ENCODE results near the gene PDGFD. TPM values are rescaled to one million over a fixed set of nuclear protein-coding genes. Genes with fewer than 3 reads are reported as not detected.

Gene PDGFD
- total RNA-seq, 2 experiments from 2014 or later = 0.20 TPM; not detected in 1

DNA sequence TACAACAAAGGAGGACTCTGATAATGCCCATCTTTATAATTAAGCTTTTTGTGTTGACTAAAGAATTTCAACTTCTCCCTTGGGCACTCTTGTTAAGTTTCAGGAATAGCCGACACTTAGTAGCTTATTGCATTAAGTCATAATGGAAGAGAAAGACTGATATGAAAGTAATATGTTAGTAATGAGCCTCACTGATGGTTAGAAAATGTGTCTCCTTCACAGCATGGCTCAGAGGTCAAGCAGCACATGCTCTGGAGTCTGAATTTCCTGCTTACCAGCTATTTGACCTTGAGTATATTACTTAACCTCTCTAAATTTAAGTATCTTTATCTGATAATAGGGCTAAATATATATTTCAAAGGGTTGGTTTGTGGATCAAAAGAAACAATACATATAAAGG is 39.0 kb downstream of the PDGFD start:
- no peak for ATAC-seq
- intact Hi-C loops (cut with micrococcal nuclease) = no loop called here
- no peaks in the 10 kb centered on the region for H3K4me1 Mint-ChIP-seq (ENCODE audit: low read depth)
- H3K27ac Mint-ChIP-seq = no peak overlapping the region
- ChIA-PET POLR2A (no interaction called here), CTCF (no interaction called here)
- DNase-seq = no peak
- no peak overlapping the region for H3K4me3 Mint-ChIP-seq
- H3K36me3 Mint-ChIP-seq (ENCODE audit: low read depth) = no peaks in the 10 kb centered on the region
- TF ChIP-seq, protein P1, sequence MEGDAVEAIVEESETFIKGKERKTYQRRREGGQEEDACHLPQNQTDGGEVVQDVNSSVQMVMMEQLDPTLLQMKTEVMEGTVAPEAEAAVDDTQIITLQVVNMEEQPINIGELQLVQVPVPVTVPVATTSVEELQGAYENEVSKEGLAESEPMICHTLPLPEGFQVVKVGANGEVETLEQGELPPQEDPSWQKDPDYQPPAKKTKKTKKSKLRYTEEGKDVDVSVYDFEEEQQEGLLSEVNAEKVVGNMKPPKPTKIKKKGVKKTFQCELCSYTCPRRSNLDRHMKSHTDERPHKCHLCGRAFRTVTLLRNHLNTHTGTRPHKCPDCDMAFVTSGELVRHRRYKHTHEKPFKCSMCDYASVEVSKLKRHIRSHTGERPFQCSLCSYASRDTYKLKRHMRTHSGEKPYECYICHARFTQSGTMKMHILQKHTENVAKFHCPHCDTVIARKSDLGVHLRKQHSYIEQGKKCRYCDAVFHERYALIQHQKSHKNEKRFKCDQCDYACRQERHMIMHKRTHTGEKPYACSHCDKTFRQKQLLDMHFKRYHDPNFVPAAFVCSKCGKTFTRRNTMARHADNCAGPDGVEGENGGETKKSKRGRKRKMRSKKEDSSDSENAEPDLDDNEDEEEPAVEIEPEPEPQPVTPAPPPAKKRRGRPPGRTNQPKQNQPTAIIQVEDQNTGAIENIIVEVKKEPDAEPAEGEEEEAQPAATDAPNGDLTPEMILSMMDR (IDR thresholded peaks at IDR 0.05) = no peak
- H3K9me3 Mint-ChIP-seq = no peaks in the 10 kb centered on the region
- H3K27me3 Mint-ChIP-seq = no peaks in the 10 kb centered on the region

DNA sequence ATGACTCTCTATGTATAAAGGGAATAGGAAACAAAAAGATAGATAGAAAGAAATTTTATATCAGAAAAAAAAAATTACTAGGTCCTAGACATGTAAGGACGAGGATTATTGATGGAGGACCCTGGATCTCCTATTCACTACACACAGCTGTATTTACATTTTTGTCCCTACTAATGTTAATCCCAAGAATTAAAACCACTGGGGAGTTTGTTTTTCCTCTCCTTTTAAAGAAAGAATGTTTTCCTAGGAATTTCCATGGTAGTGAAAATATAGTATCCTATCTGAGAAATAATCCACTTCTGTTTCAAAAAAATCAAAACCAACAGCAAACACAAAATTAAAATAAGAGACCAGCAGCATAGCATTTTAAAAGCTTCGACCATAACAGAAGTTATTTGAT is 41.1 kb downstream of the PDGFD start:
- no peak overlapping the region for H3K27ac Mint-ChIP-seq
- no peak overlapping the region for H3K4me3 Mint-ChIP-seq
- no peak for DNase-seq
- ATAC-seq = no peak
- POLR2A ChIA-PET = no interaction called here
- H3K4me1 Mint-ChIP-seq (ENCODE audit: low read depth) = no peaks in the 10 kb centered on the region
- CTCF ChIA-PET = no interaction called here
- no peaks in the 10 kb centered on the region for H3K9me3 Mint-ChIP-seq
- intact Hi-C loops (cut with micrococcal nuclease) = no loop called here
- TF ChIP-seq, protein P1 (IDR thresholded peaks at IDR 0.05) = no peak
- no peaks in the 10 kb centered on the region for H3K27me3 Mint-ChIP-seq
- no peaks in the 10 kb centered on the region for H3K36me3 Mint-ChIP-seq (ENCODE audit: low read depth)

DNA sequence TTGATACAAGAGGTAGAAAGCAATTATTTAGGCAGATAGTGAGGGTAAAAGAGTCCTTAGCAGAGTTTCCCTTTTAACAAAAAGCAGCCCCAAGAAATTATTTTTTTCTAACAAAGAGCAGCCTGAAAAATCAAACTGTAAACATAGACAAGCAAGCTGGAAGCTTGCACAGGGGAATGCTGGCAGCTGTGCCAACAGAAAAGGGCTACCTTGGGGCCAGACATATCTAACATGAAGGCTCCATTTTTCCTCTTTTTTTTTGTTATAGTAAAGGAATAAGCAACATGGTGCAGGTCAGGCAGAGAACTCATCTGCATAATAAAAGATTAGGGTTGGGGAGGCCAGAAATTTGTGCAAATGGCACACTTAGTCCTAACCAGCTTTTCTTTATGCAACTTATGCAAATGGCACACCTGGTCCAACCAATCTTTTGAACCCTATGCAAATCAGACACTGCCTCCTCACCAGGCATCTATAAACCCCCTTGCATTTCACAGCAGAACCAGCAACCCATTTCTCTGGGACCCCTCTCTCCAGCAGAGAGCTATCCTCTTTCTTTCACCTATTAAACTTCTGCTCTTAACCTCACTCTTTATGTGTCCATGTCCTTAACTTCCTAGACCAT is 41.8 kb downstream of the PDGFD start:
- H3K4me1 Mint-ChIP-seq (ENCODE audit: low read depth) = no peaks in the 10 kb centered on the region
- no peaks in the 10 kb centered on the region for H3K27me3 Mint-ChIP-seq
- ATAC-seq (no peak), DNase-seq (no peak)
- H3K36me3 Mint-ChIP-seq (ENCODE audit: low read depth) = no peaks in the 10 kb centered on the region
- ChIA-PET POLR2A (no interaction called here), CTCF (no interaction called here)
- H3K9me3 Mint-ChIP-seq = no peaks in the 10 kb centered on the region
- no peak overlapping the region for H3K4me3 Mint-ChIP-seq
- intact Hi-C loops (cut with micrococcal nuclease) = no loop called here
- no peak overlapping the region for H3K27ac Mint-ChIP-seq
- TF ChIP-seq, protein P1 (IDR thresholded peaks at IDR 0.05) = no peak

DNA sequence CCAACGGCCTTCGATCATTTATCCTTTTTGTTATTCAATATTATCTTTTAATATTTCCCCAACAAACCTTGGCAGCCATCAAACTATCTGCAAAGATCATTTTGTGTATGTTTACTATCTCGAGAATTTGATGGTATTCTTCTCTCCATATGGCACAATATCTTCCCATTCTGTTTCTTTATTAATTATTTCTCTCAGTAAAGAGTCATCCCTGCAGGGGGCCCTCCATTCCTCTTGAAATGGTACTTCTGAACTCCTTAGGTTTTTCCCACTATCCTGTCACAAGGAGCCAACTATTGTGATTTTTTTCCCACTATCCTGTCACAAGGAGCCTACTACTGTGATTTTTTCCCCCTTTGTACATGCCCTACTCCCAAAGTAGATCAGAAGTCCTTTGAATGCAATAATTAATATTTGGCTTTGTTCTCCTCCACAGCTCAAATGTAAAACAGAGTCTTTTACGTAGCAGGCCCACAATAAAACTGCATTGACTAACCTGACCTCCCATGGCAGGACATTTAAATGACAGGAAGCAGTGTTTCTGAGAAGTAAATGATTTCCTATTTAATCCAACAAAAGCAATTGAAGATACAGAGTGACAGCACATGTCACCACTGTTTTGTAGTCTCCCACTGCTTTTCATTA is 43.3 kb downstream of the PDGFD start:
- no peaks in the 10 kb centered on the region for H3K36me3 Mint-ChIP-seq (ENCODE audit: low read depth)
- ATAC-seq (no peak), DNase-seq (no peak)
- no peaks in the 10 kb centered on the region for H3K27me3 Mint-ChIP-seq
- H3K4me1 Mint-ChIP-seq (ENCODE audit: low read depth) = no peaks in the 10 kb centered on the region
- TF ChIP-seq, protein P1 (IDR thresholded peaks at IDR 0.05) = no peak
- H3K9me3 Mint-ChIP-seq = peaks cover 6% of the 10 kb centered on the region
- intact Hi-C loops (cut with micrococcal nuclease) = no loop called here
- CTCF ChIA-PET = no interaction called here
- H3K27ac Mint-ChIP-seq = no peak overlapping the region
- no peak overlapping the region for H3K4me3 Mint-ChIP-seq
- POLR2A ChIA-PET = no interaction called here

DNA sequence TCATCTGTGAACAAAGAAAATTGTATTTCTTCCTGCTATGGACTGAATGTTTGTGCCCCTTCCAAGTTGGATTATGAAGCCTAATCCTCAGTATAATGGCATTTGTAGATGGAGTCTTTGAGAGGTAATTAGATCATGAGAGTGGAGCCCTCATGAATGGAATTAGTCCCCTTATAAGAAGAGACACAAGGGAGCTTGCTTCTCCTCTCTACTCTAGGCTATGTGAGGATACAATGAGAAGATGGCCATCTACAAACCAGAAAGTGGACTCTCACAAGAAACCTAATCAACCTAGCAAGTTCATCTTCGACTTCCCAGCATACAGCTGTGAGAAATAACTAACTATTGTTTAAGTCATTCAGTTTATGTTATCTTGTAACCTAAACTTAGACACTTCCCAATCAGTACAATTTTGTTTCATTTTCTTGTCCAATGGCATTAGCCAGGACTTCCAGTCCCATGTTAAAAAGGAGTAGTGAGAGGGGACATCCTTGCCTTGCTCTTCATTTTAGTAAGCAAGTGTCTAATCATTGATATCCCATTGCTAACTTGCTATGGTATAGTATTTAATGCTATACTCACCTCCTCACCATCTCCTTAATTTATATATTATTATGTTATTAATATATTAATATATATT is 45.7 kb downstream of the PDGFD start:
- Mint-ChIP-seq H3K27ac (no peak overlapping the region), H3K27me3 (no peaks in the 10 kb centered on the region), H3K4me1 (ENCODE audit: low read depth) (no peaks in the 10 kb centered on the region), H3K36me3 (ENCODE audit: low read depth) (no peaks in the 10 kb centered on the region), H3K9me3 (peaks cover 8% of the 10 kb centered on the region), H3K4me3 (no peak overlapping the region)
- ATAC-seq (no peak), DNase-seq (no peak)
- TF ChIP-seq, protein P1 (IDR thresholded peaks at IDR 0.05) = no peak
- ChIA-PET POLR2A (no interaction called here), CTCF (no interaction called here)
- intact Hi-C loops (cut with micrococcal nuclease) = no loop called here
